Liver (tissue), 9 donors: ENCODE results near the gene HMX2. TPM values are rescaled to one million over a fixed set of nuclear protein-coding genes. Genes with fewer than 3 reads are reported as not detected.

Experiments used
- DNase-seq: peaks from one replicate; pipeline ENCODE4 v3.0.0-alpha.2; 2017; ENCODE audit warnings: low spot score
- H3K27ac ChIP-seq, 2 donors: one replicate each; pipeline ENCODE4 v1.7.0; 2013; ENCODE audit warnings: inconsistent platforms in 2 of 2, low read length in 2 of 2, control low read depth in 1 of 2, low read depth in 1 of 2, mild to moderate bottlenecking in 1 of 2
- H3K27me3 ChIP-seq, 4 donors: one replicate each; pipeline versions ENCODE4 v1.6.1 to v1.7.0; 2013; ENCODE audit warnings: low read length in 3 of 4, inconsistent platforms in 1 of 4, mild to moderate bottlenecking in 1 of 4, moderate library complexity in 1 of 4; ENCODE audit not compliant: control insufficient read depth in 4 of 4, insufficient read depth in 4 of 4
- H3K36me3 ChIP-seq, 4 donors: one replicate each; pipeline versions ENCODE4 v1.6.1 to v1.7.0; 2013; ENCODE audit warnings: low read length in 3 of 4, mild to moderate bottlenecking in 3 of 4, low read depth in 1 of 4, moderate library complexity in 1 of 4; ENCODE audit not compliant: control insufficient read depth in 4 of 4, insufficient read depth in 3 of 4
- H3K4me1 ChIP-seq, 4 donors: one replicate each; pipeline versions ENCODE4 v1.6.1 to v1.7.0; 2013; ENCODE audit warnings: low read length in 3 of 4, mild to moderate bottlenecking in 3 of 4, moderate library complexity in 1 of 4; ENCODE audit not compliant: control insufficient read depth in 4 of 4, insufficient read depth in 4 of 4
- H3K4me3 ChIP-seq, 3 donors: one replicate each; pipeline versions ENCODE4 v1.6.1 to v1.7.0; 2013; ENCODE audit warnings: low read length in 3 of 3, control low read depth in 1 of 3, low read depth in 1 of 3, mild to moderate bottlenecking in 1 of 3
- H3K9ac ChIP-seq, 2 donors: one replicate each; pipeline ENCODE4 v1.7.0; 2013; ENCODE audit warnings: low read length in 2 of 2, mild to moderate bottlenecking in 2 of 2, moderate library complexity in 2 of 2, control low read depth in 1 of 2, low read depth in 1 of 2
- H3K9me3 ChIP-seq, 4 donors: one replicate each; pipeline versions ENCODE4 v1.6.1 to v1.7.0; 2013; ENCODE audit warnings: low read length in 3 of 4; ENCODE audit not compliant: control insufficient read depth in 4 of 4
- EGR1 ChIP-seq, 2 donors: IDR thresholded peaks; 2 replicates each; pipeline ENCODE4 v1.6.1; 2016 to 2018; ENCODE audit warnings: antibody characterized with exemption in 2 of 2, low read depth in 2 of 2
- FOXA1 ChIP-seq: IDR thresholded peaks from 2 replicates; pipeline ENCODE4 v1.6.1; 2016; ENCODE audit warnings: antibody characterized with exemption
- FOXA2 ChIP-seq: IDR thresholded peaks from 2 replicates; pipeline ENCODE4 v1.6.1; 2016; ENCODE audit warnings: antibody characterized with exemption
- HNF4A ChIP-seq, 2 donors: conservative IDR thresholded peaks; 2 replicates each; pipeline ENCODE4 v1.6.1; 2016; ENCODE audit warnings: antibody characterized with exemption in 2 of 2, mild to moderate bottlenecking in 2 of 2
- JUND ChIP-seq, 2 donors: IDR thresholded peaks; 2 replicates each; pipeline ENCODE4 v1.6.1; 2016; ENCODE audit warnings: antibody characterized with exemption in 2 of 2
- RAD21 ChIP-seq, 2 donors: IDR thresholded peaks; 2 replicates each; pipeline ENCODE4 v1.6.1; 2016; ENCODE audit warnings: antibody characterized with exemption in 2 of 2, mild to moderate bottlenecking in 2 of 2
- SP1 ChIP-seq: IDR thresholded peaks from 2 replicates; pipeline ENCODE4 v1.6.1; 2018; ENCODE audit warnings: antibody characterized with exemption, mild to moderate bottlenecking
- TAF1 ChIP-seq: conservative IDR thresholded peaks from 2 replicates; pipeline ENCODE4 v1.6.1; 2016; ENCODE audit warnings: antibody characterized with exemption, mild to moderate bottlenecking
- YY1 ChIP-seq: IDR thresholded peaks from 2 replicates; pipeline ENCODE4 v1.6.1; 2016; ENCODE audit warnings: antibody characterized with exemption, mild to moderate bottlenecking
- WGBS: extraction: QIAGEN DNeasy Blood & Tissue Kit; methylation state at CpG from one replicate; pipeline ENCODE4 v1.1.7; 2013; 5-methylcytosine and 5-hydroxymethylcytosine counted together
- polyA plus RNA-seq, 2 donors: library from polyadenylated mRNA; stranded (reverse) in 1 of 2; unstranded in 1 of 2; fragments of 200-250 nt in 1 of 2; fragments of >200 nt in 1 of 2; fragmentation: Nextera tagmentation in 1 of 2; extraction: Ambion mirVana in 1 of 2; gene quantifications; one replicate each; pipeline versions ENCODE4 v1.2.1 to v1.2.3, GENCODE V29; 2013 to 2015
- total RNA-seq, 2 donors: library from RNA; depleted of rRNA; stranded (reverse); fragments of >200 nt; gene quantifications; one replicate each; pipeline ENCODE4 v1.2.3, GENCODE V29; 2014
- TF ChIP-seq, protein P1 (sequence below): IDR thresholded peaks from 2 replicates; pipeline ENCODE4 v1.6.1; 2016; ENCODE audit warnings: antibody characterized with exemption
- TF ChIP-seq, protein P2 (sequence below): fragments of 150-350 bp; IDR thresholded peaks from 2 replicates; pipeline ENCODE4 v1.5.1; 2017; ENCODE audit warnings: improper control_type of control experiment, low read depth, low read length; ENCODE audit not compliant: missing input control
- TF ChIP-seq, protein P3 (sequence below): IDR thresholded peaks from 2 replicates; pipeline ENCODE4 v1.6.1; 2016; ENCODE audit warnings: antibody characterized with exemption, mild to moderate bottlenecking
- TF ChIP-seq, protein P4 (sequence below): IDR thresholded peaks from 2 replicates; pipeline ENCODE4 v1.6.1; 2016; ENCODE audit warnings: antibody characterized with exemption
- donor health status: healthy.
- donor health status: healthy.
- donor health status: healthy.
- donor health status: healthy.
- donor health status: healthy.

Gene HMX2
- total and polyA plus RNA-seq, 4 donors, result not detected

DNA sequence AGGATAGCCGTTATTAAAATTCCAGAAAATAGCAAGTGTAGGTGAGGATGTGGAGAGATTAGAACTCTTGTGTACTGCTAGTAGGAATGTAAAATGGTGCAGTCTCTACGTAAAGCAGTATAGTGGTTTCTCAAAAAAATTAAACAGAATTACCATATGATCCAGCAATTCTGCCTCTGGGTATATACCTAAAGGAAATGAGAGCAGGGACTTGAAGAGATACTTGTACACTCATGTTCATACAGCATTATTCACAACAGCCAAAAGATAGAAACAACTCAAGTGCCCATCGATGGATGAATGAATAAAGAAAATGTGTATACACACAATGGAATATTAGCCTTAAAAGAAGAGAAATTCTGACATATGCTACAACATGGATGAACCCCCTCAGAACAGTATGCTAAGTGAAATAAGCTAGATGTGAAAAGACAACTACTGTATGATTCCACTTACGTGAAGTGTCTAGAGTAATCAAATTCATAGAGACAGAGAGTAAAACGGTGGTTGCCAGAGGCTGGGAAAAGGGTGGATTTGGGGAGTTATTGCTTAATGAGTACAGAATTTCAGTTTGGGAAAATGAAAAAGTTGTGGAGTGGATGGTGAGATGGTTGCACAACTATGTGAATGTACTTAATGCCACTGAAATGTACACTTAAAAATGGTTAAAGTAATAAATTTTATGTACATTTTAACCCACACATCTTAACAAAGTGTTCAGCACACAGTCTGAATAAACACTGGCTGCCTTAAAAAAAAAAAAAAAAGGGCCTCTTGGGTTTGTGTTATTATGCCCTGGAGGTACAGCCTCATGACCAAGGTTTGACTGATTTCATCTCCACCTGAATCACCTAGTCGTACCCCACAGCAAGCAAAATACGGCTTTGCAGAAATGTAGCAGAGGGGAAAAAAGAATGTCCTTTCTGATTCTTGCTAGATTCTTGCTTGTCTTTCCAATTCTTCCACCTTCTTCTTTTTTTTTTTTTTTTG lies 32.5 kb downstream of the HMX2 start:
- Histone ChIP-seq H3K4me1 (no peaks in the 10 kb centered on the region), H3K27ac (no peak overlapping the region), H3K36me3 (peaks cover 0 to 3% (median 0%) of the 10 kb centered on the region in 4 donors), H3K9ac (no peak overlapping the region), H3K4me3 (no peak overlapping the region), H3K27me3 (no peaks in the 10 kb centered on the region), H3K9me3 (peaks cover 0 to 4% (median 2%) of the 10 kb centered on the region in 4 donors)
- WGBS, result 95% methylated on average over 7 of the region's 7 CpGs
- TF ChIP-seq HNF4A (conservative IDR thresholded peaks at IDR 0.05) (no peak), YY1 (no peak)
- TF ChIP-seq, protein P1, sequence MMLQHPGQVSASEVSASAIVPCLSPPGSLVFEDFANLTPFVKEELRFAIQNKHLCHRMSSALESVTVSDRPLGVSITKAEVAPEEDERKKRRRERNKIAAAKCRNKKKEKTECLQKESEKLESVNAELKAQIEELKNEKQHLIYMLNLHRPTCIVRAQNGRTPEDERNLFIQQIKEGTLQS, result no peak
- DNase-seq, result no peak

DNA sequence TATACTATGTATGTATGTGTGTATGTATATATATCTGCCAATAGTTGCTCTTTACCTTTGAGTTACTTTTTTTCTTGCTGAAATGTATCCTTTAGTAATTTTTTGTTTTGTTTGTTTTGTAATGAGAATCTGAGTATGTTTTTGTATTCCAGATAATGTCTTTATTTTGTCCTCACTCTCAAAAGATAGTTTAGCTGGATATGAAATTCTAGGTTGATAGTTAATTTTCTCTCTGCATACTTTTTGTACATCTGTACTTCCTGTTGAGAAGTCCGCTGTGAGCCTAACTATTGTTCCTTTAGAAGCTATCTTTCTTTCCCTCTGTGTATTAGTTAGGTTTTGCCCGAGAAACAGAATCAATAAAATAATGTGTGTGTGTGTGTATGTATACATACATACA lies 35.8 kb downstream of the HMX2 start:
- Histone ChIP-seq H3K9ac (no peak overlapping the region), H3K4me1 (no peaks in the 10 kb centered on the region), H3K4me3 (no peak overlapping the region), H3K27me3 (no peaks in the 10 kb centered on the region), H3K9me3 (peaks cover 0 to 5% (median 4%) of the 10 kb centered on the region in 4 donors), H3K36me3 (no peaks in the 10 kb centered on the region), H3K27ac (no peak overlapping the region)
- WGBS, result 95% methylated on average over 2 of the region's 2 CpGs
- DNase-seq, result no peak
- TF ChIP-seq YY1 (no peak), FOXA2 (no peak), HNF4A (conservative IDR thresholded peaks at IDR 0.05) (no peak), EGR1 (IDR thresholded peaks at IDR 0.05; ENCODE audit: low read depth in 2 of 2) (no peak), TAF1 (no peak), JUND (IDR thresholded peaks at IDR 0.05) (no peak), RAD21 (IDR thresholded peaks at IDR 0.05) (no peak)
- TF ChIP-seq, protein P2, sequence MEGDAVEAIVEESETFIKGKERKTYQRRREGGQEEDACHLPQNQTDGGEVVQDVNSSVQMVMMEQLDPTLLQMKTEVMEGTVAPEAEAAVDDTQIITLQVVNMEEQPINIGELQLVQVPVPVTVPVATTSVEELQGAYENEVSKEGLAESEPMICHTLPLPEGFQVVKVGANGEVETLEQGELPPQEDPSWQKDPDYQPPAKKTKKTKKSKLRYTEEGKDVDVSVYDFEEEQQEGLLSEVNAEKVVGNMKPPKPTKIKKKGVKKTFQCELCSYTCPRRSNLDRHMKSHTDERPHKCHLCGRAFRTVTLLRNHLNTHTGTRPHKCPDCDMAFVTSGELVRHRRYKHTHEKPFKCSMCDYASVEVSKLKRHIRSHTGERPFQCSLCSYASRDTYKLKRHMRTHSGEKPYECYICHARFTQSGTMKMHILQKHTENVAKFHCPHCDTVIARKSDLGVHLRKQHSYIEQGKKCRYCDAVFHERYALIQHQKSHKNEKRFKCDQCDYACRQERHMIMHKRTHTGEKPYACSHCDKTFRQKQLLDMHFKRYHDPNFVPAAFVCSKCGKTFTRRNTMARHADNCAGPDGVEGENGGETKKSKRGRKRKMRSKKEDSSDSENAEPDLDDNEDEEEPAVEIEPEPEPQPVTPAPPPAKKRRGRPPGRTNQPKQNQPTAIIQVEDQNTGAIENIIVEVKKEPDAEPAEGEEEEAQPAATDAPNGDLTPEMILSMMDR, result no peak

GRCh38 chr10:123187781-123188180 lies 39.8 kb downstream of the HMX2 start:
- TF ChIP-seq, protein P3, sequence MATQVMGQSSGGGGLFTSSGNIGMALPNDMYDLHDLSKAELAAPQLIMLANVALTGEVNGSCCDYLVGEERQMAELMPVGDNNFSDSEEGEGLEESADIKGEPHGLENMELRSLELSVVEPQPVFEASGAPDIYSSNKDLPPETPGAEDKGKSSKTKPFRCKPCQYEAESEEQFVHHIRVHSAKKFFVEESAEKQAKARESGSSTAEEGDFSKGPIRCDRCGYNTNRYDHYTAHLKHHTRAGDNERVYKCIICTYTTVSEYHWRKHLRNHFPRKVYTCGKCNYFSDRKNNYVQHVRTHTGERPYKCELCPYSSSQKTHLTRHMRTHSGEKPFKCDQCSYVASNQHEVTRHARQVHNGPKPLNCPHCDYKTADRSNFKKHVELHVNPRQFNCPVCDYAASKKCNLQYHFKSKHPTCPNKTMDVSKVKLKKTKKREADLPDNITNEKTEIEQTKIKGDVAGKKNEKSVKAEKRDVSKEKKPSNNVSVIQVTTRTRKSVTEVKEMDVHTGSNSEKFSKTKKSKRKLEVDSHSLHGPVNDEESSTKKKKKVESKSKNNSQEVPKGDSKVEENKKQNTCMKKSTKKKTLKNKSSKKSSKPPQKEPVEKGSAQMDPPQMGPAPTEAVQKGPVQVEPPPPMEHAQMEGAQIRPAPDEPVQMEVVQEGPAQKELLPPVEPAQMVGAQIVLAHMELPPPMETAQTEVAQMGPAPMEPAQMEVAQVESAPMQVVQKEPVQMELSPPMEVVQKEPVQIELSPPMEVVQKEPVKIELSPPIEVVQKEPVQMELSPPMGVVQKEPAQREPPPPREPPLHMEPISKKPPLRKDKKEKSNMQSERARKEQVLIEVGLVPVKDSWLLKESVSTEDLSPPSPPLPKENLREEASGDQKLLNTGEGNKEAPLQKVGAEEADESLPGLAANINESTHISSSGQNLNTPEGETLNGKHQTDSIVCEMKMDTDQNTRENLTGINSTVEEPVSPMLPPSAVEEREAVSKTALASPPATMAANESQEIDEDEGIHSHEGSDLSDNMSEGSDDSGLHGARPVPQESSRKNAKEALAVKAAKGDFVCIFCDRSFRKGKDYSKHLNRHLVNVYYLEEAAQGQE, result no peak
- TF ChIP-seq HNF4A (conservative IDR thresholded peaks at IDR 0.05) (no peak), EGR1 (IDR thresholded peaks at IDR 0.05; ENCODE audit: low read depth in 2 of 2) (no peak), FOXA1 (no peak), SP1 (no peak)
- TF ChIP-seq, protein P1, result no peak
- TF ChIP-seq, protein P4, sequence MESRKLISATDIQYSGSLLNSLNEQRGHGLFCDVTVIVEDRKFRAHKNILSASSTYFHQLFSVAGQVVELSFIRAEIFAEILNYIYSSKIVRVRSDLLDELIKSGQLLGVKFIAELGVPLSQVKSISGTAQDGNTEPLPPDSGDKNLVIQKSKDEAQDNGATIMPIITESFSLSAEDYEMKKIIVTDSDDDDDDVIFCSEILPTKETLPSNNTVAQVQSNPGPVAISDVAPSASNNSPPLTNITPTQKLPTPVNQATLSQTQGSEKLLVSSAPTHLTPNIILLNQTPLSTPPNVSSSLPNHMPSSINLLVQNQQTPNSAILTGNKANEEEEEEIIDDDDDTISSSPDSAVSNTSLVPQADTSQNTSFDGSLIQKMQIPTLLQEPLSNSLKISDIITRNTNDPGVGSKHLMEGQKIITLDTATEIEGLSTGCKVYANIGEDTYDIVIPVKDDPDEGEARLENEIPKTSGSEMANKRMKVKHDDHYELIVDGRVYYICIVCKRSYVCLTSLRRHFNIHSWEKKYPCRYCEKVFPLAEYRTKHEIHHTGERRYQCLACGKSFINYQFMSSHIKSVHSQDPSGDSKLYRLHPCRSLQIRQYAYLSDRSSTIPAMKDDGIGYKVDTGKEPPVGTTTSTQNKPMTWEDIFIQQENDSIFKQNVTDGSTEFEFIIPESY, result no peak
- TF ChIP-seq, protein P2, result no peak
- no peaks in the 10 kb centered on the region for H3K27me3 ChIP-seq
- H3K27ac ChIP-seq, result no peak overlapping the region
- no peaks in the 10 kb centered on the region for H3K4me1 ChIP-seq
- 99% methylated on average over 5 of the region's 5 CpGs for WGBS
- DNase-seq, result no peak
- H3K9me3 ChIP-seq, result peaks cover 0 to 5% (median 4%) of the 10 kb centered on the region in 4 donors
- H3K9ac ChIP-seq, result no peak overlapping the region
- no peaks in the 10 kb centered on the region for H3K36me3 ChIP-seq
- H3K4me3 ChIP-seq, result no peak overlapping the region
